Astrocyte (in vitro differentiated cells and primary cell): ENCODE results near the gene TGM6.
"Not testable (repeated sequence)": the region's sequence is repeated elsewhere in the genome, so short reads cannot be mapped to it uniquely, and the experiment has no call there.

ENCODE experiments used
- EZH2 ChIP-seq: IDR thresholded peaks from 2 replicates; pipeline ENCODE4 v1.6.1; 2012; ENCODE audit warnings: mild to moderate bottlenecking, low read length, inconsistent platforms; ENCODE audit not compliant: insufficient read depth
- TF ChIP-seq, protein P1 (sequence below): IDR thresholded peaks from 2 replicates; pipeline ENCODE4 v1.5.1; 2011; ENCODE audit warnings: low read depth, mild to moderate bottlenecking, inconsistent platforms, low read length, moderate library complexity; ENCODE audit not compliant: insufficient read depth

- TF ChIP-seq, protein P1, sequence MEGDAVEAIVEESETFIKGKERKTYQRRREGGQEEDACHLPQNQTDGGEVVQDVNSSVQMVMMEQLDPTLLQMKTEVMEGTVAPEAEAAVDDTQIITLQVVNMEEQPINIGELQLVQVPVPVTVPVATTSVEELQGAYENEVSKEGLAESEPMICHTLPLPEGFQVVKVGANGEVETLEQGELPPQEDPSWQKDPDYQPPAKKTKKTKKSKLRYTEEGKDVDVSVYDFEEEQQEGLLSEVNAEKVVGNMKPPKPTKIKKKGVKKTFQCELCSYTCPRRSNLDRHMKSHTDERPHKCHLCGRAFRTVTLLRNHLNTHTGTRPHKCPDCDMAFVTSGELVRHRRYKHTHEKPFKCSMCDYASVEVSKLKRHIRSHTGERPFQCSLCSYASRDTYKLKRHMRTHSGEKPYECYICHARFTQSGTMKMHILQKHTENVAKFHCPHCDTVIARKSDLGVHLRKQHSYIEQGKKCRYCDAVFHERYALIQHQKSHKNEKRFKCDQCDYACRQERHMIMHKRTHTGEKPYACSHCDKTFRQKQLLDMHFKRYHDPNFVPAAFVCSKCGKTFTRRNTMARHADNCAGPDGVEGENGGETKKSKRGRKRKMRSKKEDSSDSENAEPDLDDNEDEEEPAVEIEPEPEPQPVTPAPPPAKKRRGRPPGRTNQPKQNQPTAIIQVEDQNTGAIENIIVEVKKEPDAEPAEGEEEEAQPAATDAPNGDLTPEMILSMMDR, result not testable (repeated sequence)
- TF ChIP-seq EZH2, result not testable (repeated sequence)
Observed at GRCh38 chr20:2407355-2407754, 26.7 kb downstream of the TGM6 start.
